ENCODE results near the gene HOOK2. TPM values are rescaled to one million over a fixed set of nuclear protein-coding genes. Genes with fewer than 3 reads are reported as not detected.

The HOOK2 gene
- polyA plus RNA-seq, 3 donors = 0.55 to 28.6 (median 1.1) TPM

DNA sequence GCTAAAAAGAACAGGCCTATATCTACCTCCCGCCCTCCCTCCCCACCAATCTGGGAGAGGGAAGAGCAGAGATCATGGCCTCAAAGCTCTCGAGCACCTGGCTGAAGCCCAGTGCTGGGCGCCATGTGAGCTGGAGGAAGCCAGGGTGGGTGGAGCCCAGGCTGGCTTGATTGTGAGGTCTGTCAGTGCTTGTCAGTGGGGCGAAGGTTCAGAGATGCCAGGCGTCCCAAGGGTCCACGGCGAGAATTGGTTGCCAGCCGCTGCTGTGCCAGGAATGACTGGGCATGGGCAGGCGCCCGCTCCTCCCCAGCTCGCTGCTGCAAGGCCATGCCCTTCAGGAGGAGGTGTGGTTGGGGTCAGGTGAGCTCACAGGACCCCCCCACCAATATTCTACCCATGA lies 12.3 kb downstream of the HOOK2 start:
- no peak overlapping the region for H2AFZ ChIP-seq (ENCODE audit: insufficient read depth, low read depth, low read length, poor library complexity, severe bottlenecking)
- peaks cover 0 to 5% (median 0%) of the 10 kb centered on the region in 7 donors for H3K9me3 Mint-ChIP-seq
- H3K4me2 ChIP-seq (replicated peaks; ENCODE audit: extremely low read depth, low read length, poor library complexity, severe bottlenecking) = no peak overlapping the region
- peaks cover 0 to under 1% of the 10 kb centered on the region in 2 donors for H3K27me3 ChIP-seq (ENCODE audit: control insufficient read depth in 2 of 2, insufficient read depth in 2 of 2, low read length in 2 of 2)
- H3K36me3 Mint-ChIP-seq = peaks cover 32 to 46% of the 10 kb centered on the region in 2 donors
- H3K9me3 ChIP-seq (replicated peaks in 1 of 2; ENCODE audit: control insufficient read depth in 1 of 2, insufficient read depth in 1 of 2, low read length in 2 of 2) = peaks cover 0 to 5% of the 10 kb centered on the region in 2 donors
- H3K27ac ChIP-seq (ENCODE audit: low read depth in 1 of 2, low read length in 2 of 2) = no peak overlapping the region
- H3K4me3 ChIP-seq (replicated peaks in 1 of 3; ENCODE audit: low read depth in 2 of 3, low read length in 3 of 3) = no peak overlapping the region
- DNase-seq = no peak
- peaks cover 10% of the 10 kb centered on the region for H3K4me1 Mint-ChIP-seq
- no peaks in the 10 kb centered on the region for H4K20me1 ChIP-seq (ENCODE audit: insufficient read depth, low read length)
- no peak overlapping the region for H3K9ac ChIP-seq (ENCODE audit: insufficient read depth, low read length, poor library complexity, severe bottlenecking)
- peaks cover 0 to 6% of the 10 kb centered on the region in 2 donors for H3K4me1 ChIP-seq (ENCODE audit: control insufficient read depth in 1 of 2, insufficient read depth in 2 of 2, low read length in 2 of 2)
- no peak overlapping the region for H3K4me3 Mint-ChIP-seq
- H3K36me3 ChIP-seq (replicated peaks in 1 of 2; ENCODE audit: control insufficient read depth in 1 of 2, insufficient read depth in 2 of 2, low read length in 2 of 2) = no peaks in the 10 kb centered on the region
- peak overlapping the region in 1 of 7 donors; percentile 50 for H3K27ac Mint-ChIP-seq
- WGBS (ENCODE audit: insufficient coverage) = 92% methylated on average over 2 of the region's 11 CpGs
- TF ChIP-seq, protein P1, sequence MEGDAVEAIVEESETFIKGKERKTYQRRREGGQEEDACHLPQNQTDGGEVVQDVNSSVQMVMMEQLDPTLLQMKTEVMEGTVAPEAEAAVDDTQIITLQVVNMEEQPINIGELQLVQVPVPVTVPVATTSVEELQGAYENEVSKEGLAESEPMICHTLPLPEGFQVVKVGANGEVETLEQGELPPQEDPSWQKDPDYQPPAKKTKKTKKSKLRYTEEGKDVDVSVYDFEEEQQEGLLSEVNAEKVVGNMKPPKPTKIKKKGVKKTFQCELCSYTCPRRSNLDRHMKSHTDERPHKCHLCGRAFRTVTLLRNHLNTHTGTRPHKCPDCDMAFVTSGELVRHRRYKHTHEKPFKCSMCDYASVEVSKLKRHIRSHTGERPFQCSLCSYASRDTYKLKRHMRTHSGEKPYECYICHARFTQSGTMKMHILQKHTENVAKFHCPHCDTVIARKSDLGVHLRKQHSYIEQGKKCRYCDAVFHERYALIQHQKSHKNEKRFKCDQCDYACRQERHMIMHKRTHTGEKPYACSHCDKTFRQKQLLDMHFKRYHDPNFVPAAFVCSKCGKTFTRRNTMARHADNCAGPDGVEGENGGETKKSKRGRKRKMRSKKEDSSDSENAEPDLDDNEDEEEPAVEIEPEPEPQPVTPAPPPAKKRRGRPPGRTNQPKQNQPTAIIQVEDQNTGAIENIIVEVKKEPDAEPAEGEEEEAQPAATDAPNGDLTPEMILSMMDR (IDR thresholded peaks at IDR 0.05) = no peak
- H3K27me3 Mint-ChIP-seq (ENCODE audit: low read depth in 3 of 3) = peaks cover 0 to 9% (median 6%) of the 10 kb centered on the region in 3 donors
- intact Hi-C loops (cut with micrococcal nuclease) = loop anchor here in 1 of 2 donors (5.0 kb wide), 2 partner anchors 34 to 84 kb away; no protein-coding TSS in a partner anchor
- H3K79me2 ChIP-seq (ENCODE audit: insufficient read depth, low read length) = no peaks in the 10 kb centered on the region

DNA sequence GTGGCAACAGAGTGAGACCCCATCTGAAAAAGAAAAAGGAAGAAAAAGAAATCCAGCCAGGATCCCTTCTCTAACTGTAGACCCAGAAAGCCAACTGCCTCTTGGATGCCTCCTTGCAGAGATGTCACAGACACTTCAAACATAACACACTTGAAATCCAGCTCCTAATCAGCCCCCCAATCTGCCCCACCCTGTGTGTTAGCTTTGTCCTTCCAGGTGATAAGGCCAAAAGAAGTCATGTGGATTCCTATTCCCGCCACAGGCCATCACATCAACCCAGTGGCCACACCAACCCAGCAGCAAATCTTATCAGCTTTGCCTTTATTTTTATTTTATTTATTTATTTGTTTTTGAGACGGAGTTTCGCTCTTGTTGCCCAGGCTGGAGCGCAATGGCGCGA lies 15.7 kb downstream of the HOOK2 start:
- TF ChIP-seq, protein P1 (IDR thresholded peaks at IDR 0.05) = no peak
- no peak overlapping the region for H2AFZ ChIP-seq (ENCODE audit: insufficient read depth, low read depth, low read length, poor library complexity, severe bottlenecking)
- no peak overlapping the region for H3K4me2 ChIP-seq (replicated peaks; ENCODE audit: extremely low read depth, low read length, poor library complexity, severe bottlenecking)
- no peak overlapping the region for H3K27ac ChIP-seq (ENCODE audit: low read depth in 1 of 2, low read length in 2 of 2)
- H3K79me2 ChIP-seq (ENCODE audit: insufficient read depth, low read length) = no peaks in the 10 kb centered on the region
- peaks cover 12% of the 10 kb centered on the region for H3K4me1 Mint-ChIP-seq
- intact Hi-C loops (cut with micrococcal nuclease) = loop anchor here in 1 of 2 donors (5.0 kb wide), 2 partner anchors 38 to 88 kb away; no protein-coding TSS in a partner anchor
- no peaks in the 10 kb centered on the region for H4K20me1 ChIP-seq (ENCODE audit: insufficient read depth, low read length)
- no peak overlapping the region for H3K4me3 ChIP-seq (replicated peaks in 1 of 3; ENCODE audit: low read depth in 2 of 3, low read length in 3 of 3)
- peaks cover 0 to 4% of the 10 kb centered on the region in 2 donors for H3K27me3 ChIP-seq (ENCODE audit: control insufficient read depth in 2 of 2, insufficient read depth in 2 of 2, low read length in 2 of 2)
- H3K9me3 Mint-ChIP-seq = peaks cover 0 to 5% (median 0%) of the 10 kb centered on the region in 7 donors
- H3K4me1 ChIP-seq (ENCODE audit: control insufficient read depth in 1 of 2, insufficient read depth in 2 of 2, low read length in 2 of 2) = peaks cover 4 to 8% of the 10 kb centered on the region in 2 donors
- H3K27me3 Mint-ChIP-seq (ENCODE audit: low read depth in 3 of 3) = peaks cover 7 to 12% (median 11%) of the 10 kb centered on the region in 3 donors
- DNase-seq = no peak
- no peak overlapping the region for H3K27ac Mint-ChIP-seq
- no CpG with 5 or more reads among the region's 6 CpGs for WGBS (ENCODE audit: insufficient coverage)
- peaks cover 17 to 25% of the 10 kb centered on the region in 2 donors for H3K36me3 Mint-ChIP-seq
- no peak overlapping the region for H3K9ac ChIP-seq (ENCODE audit: insufficient read depth, low read length, poor library complexity, severe bottlenecking)
- peaks cover 0 to 5% of the 10 kb centered on the region in 2 donors for H3K9me3 ChIP-seq (replicated peaks in 1 of 2; ENCODE audit: control insufficient read depth in 1 of 2, insufficient read depth in 1 of 2, low read length in 2 of 2)
- no peak overlapping the region for H3K4me3 Mint-ChIP-seq
- no peaks in the 10 kb centered on the region for H3K36me3 ChIP-seq (replicated peaks in 1 of 2; ENCODE audit: control insufficient read depth in 1 of 2, insufficient read depth in 2 of 2, low read length in 2 of 2)

Data from CD14-positive monocyte (primary cell).